LNCAP (cell line): ENCODE measurements around the gene BRD7.

Source experiments
- TF ChIP-seq, protein P1 (sequence below): fragments of 450-650 bp; IDR thresholded peaks from 2 replicates; pipeline ENCODE4 v1.5.1; 2017; ENCODE audit warnings: mild to moderate bottlenecking

BRD7 gene

DNA sequence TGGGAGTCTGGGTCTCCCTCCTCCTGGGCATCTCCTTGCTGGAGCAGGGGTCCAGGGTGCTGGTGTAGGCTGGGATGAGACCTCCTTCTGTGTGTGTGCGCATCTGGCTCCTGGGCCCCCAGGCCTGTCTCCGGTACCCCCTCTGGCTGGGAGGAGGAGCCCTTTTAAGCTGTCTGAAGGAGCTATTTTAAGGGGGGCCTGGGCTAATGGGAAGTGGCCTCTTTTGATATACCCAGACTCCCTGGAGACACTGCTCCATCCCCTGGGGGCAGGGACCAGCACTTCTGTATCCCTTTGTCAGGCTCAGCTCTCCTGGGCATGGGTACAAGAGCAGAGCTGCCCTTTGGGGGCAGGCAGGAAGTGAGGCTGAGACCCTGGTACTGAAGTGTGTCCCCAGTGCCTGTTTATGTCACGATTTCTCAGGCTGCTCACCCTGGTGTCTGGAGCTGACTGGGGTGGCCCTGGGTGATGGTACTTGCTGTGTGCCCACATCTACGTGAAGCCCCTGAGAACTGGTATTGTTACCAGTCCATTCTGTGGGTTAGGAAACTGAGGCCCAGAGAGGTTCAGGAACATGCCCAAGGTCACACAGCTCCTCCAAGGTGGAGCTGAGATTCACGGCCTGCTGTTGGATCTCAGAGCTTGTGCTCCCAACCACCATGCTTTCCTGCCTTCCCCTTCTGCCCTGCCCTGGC is 96.0 kb downstream of the BRD7 start:
- TF ChIP-seq, protein P1, sequence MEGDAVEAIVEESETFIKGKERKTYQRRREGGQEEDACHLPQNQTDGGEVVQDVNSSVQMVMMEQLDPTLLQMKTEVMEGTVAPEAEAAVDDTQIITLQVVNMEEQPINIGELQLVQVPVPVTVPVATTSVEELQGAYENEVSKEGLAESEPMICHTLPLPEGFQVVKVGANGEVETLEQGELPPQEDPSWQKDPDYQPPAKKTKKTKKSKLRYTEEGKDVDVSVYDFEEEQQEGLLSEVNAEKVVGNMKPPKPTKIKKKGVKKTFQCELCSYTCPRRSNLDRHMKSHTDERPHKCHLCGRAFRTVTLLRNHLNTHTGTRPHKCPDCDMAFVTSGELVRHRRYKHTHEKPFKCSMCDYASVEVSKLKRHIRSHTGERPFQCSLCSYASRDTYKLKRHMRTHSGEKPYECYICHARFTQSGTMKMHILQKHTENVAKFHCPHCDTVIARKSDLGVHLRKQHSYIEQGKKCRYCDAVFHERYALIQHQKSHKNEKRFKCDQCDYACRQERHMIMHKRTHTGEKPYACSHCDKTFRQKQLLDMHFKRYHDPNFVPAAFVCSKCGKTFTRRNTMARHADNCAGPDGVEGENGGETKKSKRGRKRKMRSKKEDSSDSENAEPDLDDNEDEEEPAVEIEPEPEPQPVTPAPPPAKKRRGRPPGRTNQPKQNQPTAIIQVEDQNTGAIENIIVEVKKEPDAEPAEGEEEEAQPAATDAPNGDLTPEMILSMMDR = no peak

DNA sequence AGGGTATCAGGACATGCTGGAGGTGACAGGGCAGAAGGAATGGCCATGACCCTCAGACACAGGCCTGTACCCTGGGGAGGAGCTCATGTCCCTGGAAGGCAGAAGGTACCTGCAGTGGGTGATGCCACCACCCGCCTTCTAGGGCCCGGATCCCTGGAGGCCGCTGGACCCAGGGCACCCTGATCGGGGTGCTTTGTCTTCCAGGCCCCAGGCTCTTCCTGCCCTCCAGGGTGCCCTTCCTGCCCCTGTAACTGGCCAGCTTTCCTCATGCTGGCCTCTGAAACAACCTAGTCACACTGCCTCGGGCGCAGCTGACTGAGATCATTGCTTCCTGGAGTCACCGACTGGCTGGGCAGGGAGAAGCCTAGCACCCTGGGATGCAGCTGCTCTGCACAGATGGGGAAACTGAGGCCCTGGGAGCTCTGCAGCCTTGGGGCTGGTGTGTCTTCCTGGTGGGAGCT is 96.6 kb downstream of the BRD7 start:
- TF ChIP-seq, protein P1 = no peak

DNA sequence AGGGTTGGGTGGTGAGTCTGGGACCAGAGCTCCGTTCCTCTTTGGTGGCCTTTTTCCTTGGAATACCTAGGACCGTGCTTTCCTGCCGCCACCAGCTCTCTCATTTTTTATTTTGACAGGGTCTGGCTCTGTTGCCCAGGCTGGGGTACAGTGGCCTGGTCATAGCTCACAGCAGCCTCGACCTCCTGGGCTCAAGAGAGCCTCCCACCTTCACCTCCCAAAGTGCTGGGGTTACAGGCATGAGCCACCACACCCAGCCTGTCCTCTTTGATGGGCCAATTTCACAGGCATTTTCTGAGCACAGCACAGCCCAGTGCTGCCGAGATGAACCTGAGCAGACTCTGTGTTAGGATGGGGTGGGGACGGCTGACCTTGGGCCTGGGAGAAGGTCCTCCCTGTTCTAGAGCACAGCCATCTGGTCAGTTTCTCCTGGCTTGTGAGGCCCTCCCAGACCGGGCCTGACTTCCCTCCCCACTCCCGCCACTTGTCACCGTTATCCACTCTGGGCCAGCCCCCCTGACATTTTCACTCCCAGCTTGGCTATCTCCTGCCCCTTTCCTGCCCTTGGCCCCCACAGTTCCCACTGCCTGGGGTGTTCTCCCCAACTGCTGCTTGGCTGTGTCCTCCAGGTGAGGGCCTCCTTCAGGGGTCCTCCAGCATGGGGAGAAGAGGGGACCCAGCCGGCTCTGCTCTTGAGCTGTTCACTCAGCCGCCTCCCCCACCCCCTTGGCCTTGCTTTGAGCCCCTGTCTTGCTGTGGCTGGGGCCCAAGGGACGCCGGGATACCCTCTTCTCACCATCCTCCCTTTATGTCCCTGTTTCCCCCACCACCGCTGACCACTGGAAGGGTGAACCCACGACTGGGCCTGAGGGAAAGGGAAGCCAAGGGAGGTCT is 97.4 kb downstream of the BRD7 start:
- TF ChIP-seq, protein P1 = no peak

DNA sequence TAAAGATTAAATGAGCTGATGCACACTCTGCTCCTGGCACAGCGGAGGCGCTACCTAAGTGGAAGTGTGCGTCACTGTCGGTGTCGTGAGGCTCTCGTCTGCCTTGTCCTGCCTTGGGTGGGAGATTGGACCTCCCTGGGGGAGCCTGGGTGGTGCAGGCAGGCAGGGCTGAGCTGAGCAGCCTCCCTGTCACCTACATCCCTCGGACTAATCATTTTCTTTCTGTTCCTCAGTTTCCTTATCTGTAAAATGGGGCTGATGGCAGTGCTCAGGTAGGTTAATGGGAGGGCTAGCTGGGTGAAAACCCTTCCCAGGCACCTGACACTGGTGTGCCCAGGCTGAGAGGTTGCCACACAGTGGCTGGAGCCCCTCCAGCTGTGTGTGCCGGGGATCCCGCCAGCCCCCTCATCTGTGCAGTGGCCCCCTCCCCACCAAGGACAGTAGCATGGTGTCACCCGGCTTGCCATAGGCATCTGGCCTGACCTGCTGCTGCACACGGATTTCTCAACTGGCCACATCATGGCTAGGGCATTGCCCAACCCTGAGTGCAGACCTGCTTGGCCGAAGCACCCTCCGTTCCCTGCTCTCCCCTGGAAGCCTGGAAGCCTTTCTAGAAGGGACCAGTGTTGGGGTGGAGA is 98.2 kb downstream of the BRD7 start:
- TF ChIP-seq, protein P1 = no peak

DNA sequence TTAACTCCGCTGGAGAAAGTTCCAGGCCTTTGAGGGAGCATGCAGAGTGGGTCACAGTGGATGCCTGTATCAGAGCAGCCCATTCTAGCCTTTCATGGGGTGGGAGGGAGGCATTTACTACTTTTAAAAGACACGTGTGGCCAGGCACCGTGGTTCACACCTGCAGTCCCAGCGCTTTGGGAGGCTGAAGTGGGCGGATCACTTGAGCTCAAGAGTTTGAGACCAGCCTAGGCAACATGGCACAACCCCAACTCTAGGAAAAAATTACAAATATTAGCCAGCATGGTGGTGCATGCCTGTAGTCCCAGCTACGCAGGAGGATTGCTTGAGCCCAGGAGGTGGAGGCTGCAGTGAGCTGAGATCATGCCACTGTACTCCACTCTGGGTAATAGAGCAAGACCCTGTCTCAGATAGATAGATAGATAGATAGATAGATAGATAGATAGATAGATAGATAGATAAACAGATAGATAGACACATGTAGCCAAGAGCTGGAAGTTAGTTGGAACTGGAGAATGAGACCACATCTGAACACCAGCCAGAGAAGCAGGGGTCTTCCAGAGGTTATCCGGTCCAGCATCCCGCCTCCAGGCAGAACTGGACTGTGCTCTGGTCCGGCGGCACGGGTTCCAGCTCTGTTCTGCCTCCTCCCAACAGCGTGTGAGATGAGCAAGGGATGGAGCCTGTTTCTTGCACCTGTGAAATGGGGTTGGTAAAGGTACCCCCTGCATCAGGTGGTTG is 98.8 kb downstream of the BRD7 start:
- TF ChIP-seq, protein P1 = no peak

DNA sequence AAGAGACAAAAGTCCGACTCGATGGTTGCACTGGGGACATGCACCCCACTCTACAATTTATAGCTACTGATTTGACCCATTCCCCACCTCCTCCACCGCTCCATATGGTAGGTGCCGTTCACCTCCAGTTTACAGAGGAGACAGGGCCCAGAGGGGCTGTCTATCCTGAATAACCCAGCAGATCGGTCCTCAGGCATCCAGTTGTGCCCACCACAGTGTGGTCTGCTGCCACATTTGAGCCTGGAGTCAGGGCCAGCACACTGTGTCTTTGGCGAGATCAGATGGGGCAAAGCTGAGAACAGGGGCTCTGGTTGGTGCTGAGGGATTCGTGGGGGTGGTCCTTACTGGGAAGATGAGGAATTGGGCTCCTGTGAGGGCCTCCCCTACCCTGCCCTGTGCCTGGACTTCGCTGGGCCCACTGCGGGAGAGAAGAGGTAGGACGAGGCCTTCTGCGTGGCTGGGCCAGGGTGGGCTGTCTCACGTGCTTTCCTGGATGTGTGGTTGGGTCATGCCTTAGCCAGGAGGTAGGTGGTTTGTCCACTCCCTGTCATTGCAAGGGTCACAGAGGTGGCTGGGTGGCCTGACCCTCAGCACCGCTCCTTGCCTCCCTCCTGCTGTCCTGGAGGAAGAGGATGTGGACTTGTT is 99.6 kb downstream of the BRD7 start:
- TF ChIP-seq, protein P1 = no peak

DNA sequence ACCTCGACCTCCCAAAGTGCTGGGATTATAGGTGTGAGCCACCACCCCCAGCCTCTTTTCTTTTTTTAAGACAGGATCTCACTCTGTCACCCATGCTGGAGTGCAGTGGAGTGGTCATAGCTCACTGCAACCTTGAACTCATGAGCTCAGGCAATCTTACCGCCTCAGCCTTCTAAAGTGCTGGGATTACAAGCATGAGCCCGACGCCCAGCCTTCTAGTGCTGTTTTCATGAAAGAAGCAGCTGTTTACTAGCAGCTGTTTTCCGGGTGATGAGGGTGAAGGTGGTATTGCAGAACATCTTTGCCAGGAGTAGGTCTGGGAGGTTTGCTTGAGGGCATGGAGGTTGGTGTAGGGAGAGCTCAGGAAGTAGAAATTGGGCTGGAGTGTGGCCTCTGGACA is 100.4 kb downstream of the BRD7 start:
- TF ChIP-seq, protein P1 = no peak
